ENCODE measurements around the gene YIPF1.
A peak's percentile ranks its signal among the peaks of the same experiment; 100 is the strongest.
"Not testable (repeated sequence)": the region's sequence is repeated elsewhere in the genome, so short reads cannot be mapped to it uniquely, and the experiment has no call there.

The YIPF1 gene

DNA sequence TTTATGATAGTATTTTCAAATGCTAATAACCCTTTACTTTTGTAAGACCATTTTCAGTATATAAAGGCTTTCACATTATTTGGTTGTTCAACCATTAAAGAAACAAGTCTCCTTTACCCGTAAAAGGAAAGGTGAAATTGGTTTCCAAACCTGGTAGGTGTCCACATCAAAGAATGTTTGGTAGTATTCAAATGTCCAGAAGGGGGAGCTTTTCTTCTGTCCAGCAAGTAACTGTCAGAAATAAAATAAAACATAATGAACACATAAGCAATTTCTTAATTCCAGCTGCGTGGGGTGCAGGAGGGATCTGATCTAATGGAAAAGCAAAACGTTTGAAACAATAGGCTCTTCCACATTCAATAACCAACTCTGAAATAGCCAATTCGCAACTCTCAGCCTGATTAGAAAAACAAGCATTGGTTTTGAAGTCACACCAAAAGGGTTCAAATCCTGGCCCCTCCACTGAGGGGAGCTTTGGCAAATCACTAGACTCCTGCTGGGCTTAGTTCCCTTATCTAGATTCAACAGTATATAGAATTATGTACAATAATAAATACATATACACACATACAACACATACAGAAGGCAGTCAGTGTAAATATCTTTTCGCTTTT lies 11.0 kb downstream of the YIPF1 start:
- peaks cover 40% of the 10 kb centered on the region for H3K36me3 Mint-ChIP-seq (ENCODE audit: low read depth)
- H3K27ac Mint-ChIP-seq = no peak overlapping the region
- H3K4me1 Mint-ChIP-seq (ENCODE audit: low read depth) = no peaks in the 10 kb centered on the region
- H3K27me3 Mint-ChIP-seq = no peaks in the 10 kb centered on the region
- no peak overlapping the region for H3K4me3 Mint-ChIP-seq
- no peaks in the 10 kb centered on the region for H3K9me3 Mint-ChIP-seq

GRCh38 chr1:53875150-53875549 lies 14.4 kb downstream of the YIPF1 start:
- not testable (repeated sequence) for H3K27me3 Mint-ChIP-seq; H3K4me1 Mint-ChIP-seq (ENCODE audit: low read depth); H3K9me3 Mint-ChIP-seq; H3K27ac Mint-ChIP-seq; H3K4me3 Mint-ChIP-seq
- peaks cover 37% of the 10 kb centered on the region for H3K36me3 Mint-ChIP-seq (ENCODE audit: low read depth)

DNA sequence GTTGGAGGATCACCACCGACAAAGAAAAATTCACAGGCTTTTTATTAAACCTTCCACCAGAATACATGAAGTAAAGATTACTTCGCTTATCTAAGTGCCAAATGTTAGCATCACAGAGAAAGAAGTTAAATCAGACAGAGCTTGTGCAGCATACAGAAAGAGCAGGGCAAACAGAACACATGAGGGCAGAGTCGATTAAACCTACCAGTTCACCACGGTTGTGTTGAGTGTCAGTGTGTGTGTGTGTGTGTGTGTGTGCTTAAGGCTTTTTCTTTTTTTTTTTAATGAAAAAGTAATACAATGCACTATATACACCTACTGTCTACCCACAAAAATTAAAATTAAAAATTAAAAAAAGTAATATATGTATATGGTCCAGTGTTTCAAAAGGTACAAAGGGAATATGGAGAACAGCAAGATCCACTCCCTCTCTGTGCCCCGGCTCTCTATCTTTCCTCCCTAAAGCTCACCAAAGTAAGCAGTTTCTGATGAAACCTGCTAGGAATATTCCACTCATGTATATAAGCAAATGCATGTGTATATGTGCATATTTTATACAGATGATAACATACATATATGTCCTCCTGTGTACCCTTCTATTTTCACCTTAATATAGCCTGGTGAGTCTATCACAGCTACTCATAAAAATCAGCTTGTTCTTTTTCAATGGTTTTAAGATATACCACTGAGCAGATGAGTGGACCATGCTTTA lies 17.7 kb downstream of the YIPF1 start:
- Mint-ChIP-seq H3K9me3 (no peaks in the 10 kb centered on the region), H3K4me1 (ENCODE audit: low read depth) (no peaks in the 10 kb centered on the region), H3K4me3 (no peak overlapping the region), H3K36me3 (ENCODE audit: low read depth) (peaks cover 47% of the 10 kb centered on the region), H3K27ac (no peak overlapping the region), H3K27me3 (no peaks in the 10 kb centered on the region)

DNA sequence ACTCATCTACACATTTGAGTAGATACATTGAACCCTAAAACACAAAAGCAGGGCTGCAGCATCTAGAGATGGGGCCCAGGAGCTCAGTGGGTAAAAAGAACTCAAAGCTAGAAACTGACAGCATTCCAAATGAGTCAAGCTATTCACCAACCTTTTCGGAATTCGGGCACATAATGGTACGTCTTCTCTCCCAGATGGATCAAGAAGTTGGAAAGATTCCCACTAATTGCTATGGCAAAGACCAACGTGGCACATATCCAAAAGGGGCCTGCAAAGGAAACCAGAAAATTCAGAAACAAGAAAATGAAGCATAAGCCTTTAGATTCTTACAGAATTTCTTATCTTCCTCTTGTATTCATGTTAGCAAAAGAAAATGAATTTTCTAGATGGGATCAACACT lies 18.4 kb downstream of the YIPF1 start:
- H3K9me3 Mint-ChIP-seq = no peaks in the 10 kb centered on the region
- H3K4me3 Mint-ChIP-seq = no peak overlapping the region

DNA sequence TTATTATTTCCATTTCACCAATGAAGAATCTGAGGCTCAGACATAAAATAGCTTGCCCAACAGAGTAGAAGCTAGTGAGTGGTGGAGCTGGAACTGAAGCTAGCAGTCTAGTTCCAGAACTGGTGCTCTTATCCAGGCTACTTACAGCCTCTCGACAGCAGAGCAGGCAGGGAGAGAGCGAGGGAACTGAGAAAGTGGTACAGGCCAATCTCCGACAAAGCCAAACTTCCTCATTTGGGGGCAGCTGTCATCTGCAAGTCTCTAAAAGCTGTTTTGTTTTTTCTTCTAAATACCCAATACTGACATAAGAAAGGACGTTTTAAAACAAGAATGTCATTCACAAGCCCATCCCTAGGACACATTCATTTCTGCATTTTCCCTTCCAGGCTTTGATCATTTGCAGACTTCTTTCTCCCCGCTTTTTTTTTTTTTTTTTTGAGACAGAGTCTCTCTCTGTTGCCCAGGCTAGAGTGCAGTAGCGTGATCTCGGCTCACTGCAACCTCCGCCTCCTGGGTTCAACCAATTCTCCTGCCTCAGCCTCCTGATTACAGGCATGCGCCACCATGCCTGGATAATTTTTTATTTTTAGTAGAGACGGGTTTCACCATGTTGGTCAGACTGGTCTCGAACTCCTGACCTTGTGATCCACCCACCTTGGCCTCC lies 20.0 kb downstream of the YIPF1 start:
- H3K9me3 Mint-ChIP-seq = no peaks in the 10 kb centered on the region
- peaks cover 44% of the 10 kb centered on the region for H3K36me3 Mint-ChIP-seq (ENCODE audit: low read depth)
- H3K27me3 Mint-ChIP-seq = no peaks in the 10 kb centered on the region
- H3K4me3 Mint-ChIP-seq = no peak overlapping the region
- no peaks in the 10 kb centered on the region for H3K4me1 Mint-ChIP-seq (ENCODE audit: low read depth)
- H3K27ac Mint-ChIP-seq = no peak overlapping the region

More for the DNA sequence above, 18.4 kb downstream of the YIPF1 start:
- no peaks in the 10 kb centered on the region for H3K4me1 Mint-ChIP-seq (ENCODE audit: low read depth)
- H3K27ac Mint-ChIP-seq = no peak overlapping the region
- H3K27me3 Mint-ChIP-seq = no peaks in the 10 kb centered on the region
- peaks cover 52% of the 10 kb centered on the region for H3K36me3 Mint-ChIP-seq (ENCODE audit: low read depth)

GRCh38 chr1:53868565-53868964 lies 21.0 kb downstream of the YIPF1 start:
- Mint-ChIP-seq H3K27me3 (no peaks in the 10 kb centered on the region), H3K9me3 (no peaks in the 10 kb centered on the region), H3K4me1 (ENCODE audit: low read depth) (no peaks in the 10 kb centered on the region), H3K36me3 (ENCODE audit: low read depth) (peaks cover 44% of the 10 kb centered on the region), H3K4me3 (no peak overlapping the region), H3K27ac (no peak overlapping the region)

- Mint-ChIP-seq H3K36me3 (ENCODE audit: low read depth) (peaks cover 18% of the 10 kb centered on the region), H3K4me3 (no peak overlapping the region), H3K4me1 (ENCODE audit: low read depth) (peaks cover 13% of the 10 kb centered on the region)
These were observed 27.1 kb downstream of the YIPF1 start for GRCh38 chr1:53862507-53862906.

DNA sequence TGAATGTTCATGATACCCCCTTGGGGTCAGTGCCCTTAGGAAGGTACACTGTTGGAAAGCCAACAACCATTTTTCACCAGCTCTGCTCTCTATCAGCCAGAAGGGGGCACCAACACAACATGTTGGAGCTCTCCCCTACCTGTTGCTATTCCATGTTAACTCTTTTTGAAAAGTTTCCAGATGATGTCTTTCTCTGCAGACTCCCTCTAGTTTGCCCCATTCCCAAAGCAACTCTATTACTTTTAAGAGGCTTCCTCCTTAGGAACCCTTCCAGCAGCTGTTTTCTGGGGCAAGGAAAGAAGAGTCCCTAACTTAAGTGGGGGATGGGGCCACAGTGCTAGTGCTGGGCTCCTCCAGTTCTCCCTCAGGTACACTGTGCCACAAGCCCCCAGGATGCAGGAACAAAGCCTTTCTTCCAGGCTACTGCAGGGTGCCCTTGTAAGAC lies 28.6 kb downstream of the YIPF1 start:
- Mint-ChIP-seq H3K4me3 (no peak overlapping the region), H3K27me3 (no peaks in the 10 kb centered on the region), H3K27ac (no peak overlapping the region), H3K36me3 (ENCODE audit: low read depth) (peaks cover 17% of the 10 kb centered on the region), H3K4me1 (ENCODE audit: low read depth) (peaks cover 13% of the 10 kb centered on the region), H3K9me3 (no peaks in the 10 kb centered on the region)

More at GRCh38 chr1:53862507-53862906, 27.1 kb downstream of the YIPF1 start:
- no peaks in the 10 kb centered on the region for H3K9me3 Mint-ChIP-seq
- no peaks in the 10 kb centered on the region for H3K27me3 Mint-ChIP-seq
- no peak overlapping the region for H3K27ac Mint-ChIP-seq

DNA sequence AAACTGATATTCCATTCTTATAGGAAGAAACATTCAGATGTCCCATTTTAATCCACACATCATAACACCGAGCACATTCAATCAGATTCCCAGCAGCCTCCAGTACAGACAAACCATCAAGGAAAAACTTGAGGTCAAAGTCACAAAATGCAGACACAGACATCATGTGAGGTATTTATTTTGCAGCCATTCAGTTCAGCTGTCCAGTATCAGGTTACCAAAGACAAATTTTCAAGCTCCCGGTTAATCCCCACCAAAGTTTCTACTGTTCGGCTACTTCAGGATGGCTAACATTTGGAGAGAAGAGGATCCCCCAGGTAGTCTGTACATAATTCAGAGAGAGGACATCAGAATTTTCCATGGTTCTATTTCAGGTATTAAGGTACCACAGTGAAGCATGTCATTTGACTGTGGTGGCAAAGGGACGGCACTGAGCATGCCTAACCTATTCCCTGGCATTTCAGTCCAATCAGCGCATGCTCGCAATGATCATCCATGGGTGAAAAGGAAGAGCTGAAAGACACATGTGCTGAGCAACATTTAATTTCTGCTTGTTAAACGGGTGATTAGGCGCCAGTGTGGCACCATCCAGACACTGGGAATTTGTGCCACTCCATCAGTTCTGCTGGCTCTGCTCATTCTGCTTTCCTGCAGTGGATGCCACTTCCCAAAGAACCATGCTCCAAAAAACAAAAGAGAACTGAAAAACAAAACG lies 37.9 kb downstream of the YIPF1 start:
- no peaks in the 10 kb centered on the region for H3K4me1 Mint-ChIP-seq (ENCODE audit: low read depth)
- no peaks in the 10 kb centered on the region for H3K9me3 Mint-ChIP-seq
- H3K27me3 Mint-ChIP-seq = no peaks in the 10 kb centered on the region
- no peak overlapping the region for H3K4me3 Mint-ChIP-seq
- H3K36me3 Mint-ChIP-seq (ENCODE audit: low read depth) = peaks cover 39% of the 10 kb centered on the region
- no peak overlapping the region for H3K27ac Mint-ChIP-seq

GRCh38 chr1:53850082-53850673 lies 39.4 kb downstream of the YIPF1 start:
- no peak overlapping the region for H3K27ac Mint-ChIP-seq
- H3K27me3 Mint-ChIP-seq = no peaks in the 10 kb centered on the region
- H3K9me3 Mint-ChIP-seq = no peaks in the 10 kb centered on the region
- H3K4me3 Mint-ChIP-seq = no peak overlapping the region
- H3K4me1 Mint-ChIP-seq (ENCODE audit: low read depth) = no peaks in the 10 kb centered on the region
- H3K36me3 Mint-ChIP-seq (ENCODE audit: low read depth) = peaks cover 37% of the 10 kb centered on the region

- Mint-ChIP-seq H3K27me3 (no peaks in the 10 kb centered on the region), H3K4me1 (ENCODE audit: low read depth) (no peaks in the 10 kb centered on the region), H3K36me3 (ENCODE audit: low read depth) (peaks cover 24% of the 10 kb centered on the region), H3K9me3 (no peaks in the 10 kb centered on the region), H3K4me3 (no peak overlapping the region), H3K27ac (no peak overlapping the region)
These were observed 41.6 kb downstream of the YIPF1 start for GRCh38 chr1:53847980-53848379.

- Mint-ChIP-seq H3K36me3 (ENCODE audit: low read depth) (peaks cover 4% of the 10 kb centered on the region), H3K27ac (no peak overlapping the region), H3K4me3 (no peak overlapping the region), H3K4me1 (ENCODE audit: low read depth) (peaks cover 12% of the 10 kb centered on the region), H3K27me3 (no peaks in the 10 kb centered on the region), H3K9me3 (no peaks in the 10 kb centered on the region)
These were observed 47.2 kb downstream of the YIPF1 start for GRCh38 chr1:53842347-53842746.

- Mint-ChIP-seq H3K4me3 (peak overlapping the region; percentile 100), H3K36me3 (ENCODE audit: low read depth) (peaks cover 27% of the 10 kb centered on the region), H3K9me3 (no peaks in the 10 kb centered on the region), H3K4me1 (ENCODE audit: low read depth) (peaks cover 35% of the 10 kb centered on the region), H3K27ac (peak overlapping the region; percentile 100), H3K27me3 (no peaks in the 10 kb centered on the region)
These were observed 51.0 kb downstream of the YIPF1 start for GRCh38 chr1:53838654-53838974.

DNA sequence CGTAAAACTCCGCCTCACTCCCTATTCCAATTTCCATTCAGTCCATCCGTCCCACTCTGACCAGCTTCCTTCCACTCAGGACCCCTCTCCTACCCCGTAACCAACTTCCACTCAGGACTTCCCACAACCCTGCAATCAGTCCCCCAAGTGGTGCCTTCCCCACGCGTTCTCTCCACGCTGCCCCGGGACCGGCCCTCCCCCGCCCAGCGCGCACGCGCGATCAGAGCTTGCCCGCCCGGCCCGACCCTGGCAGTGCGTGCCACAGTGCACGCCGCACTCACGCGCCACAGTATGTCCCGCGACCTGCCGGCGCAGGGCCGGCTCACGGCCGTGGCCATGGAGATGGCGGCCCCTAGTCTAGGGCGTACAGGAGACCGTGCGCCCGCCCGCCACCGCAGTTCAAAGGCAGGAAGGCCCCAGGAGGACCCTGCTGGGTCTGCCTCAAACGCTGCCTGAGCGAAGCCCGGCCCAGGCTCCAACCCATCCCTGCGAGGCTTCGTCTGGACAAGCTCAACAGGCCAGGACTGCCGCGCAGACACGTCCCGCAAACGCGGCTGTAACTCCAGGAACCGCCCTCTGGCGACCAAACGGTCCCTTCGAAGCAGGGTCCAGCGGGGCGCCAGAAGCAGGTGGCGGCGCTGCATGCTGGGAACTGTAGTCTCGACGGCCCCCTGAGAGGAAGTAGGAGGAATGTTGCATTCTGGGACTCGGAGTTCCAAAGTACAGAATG lies 51.5 kb downstream of the YIPF1 start, which contains the start of gene NDC1:
Gene NDC1 (minus strand): TSS at position 373 of the 730 bp plus-strand sequence. CDS start 35 bp downstream, at position 338.
- Mint-ChIP-seq H3K4me1 (ENCODE audit: low read depth) (peaks cover 38% of the 10 kb centered on the region), H3K36me3 (ENCODE audit: low read depth) (peaks cover 27% of the 10 kb centered on the region), H3K27me3 (no peaks in the 10 kb centered on the region)

More for the DNA sequence above, 51.5 kb downstream of the YIPF1 start, which contains the start of gene NDC1:
- peak within 1 kb of the TSS; percentile 100 for H3K27ac Mint-ChIP-seq
- no peaks in the 10 kb centered on the region for H3K9me3 Mint-ChIP-seq
- peak within 1 kb of the TSS; percentile 100 for H3K4me3 Mint-ChIP-seq
